Kidney epithelial cell (primary cell): ENCODE data around the gene FNDC3A. TPM values are rescaled to one million over a fixed set of nuclear protein-coding genes. Genes with fewer than 3 reads are reported as not detected.

Experiments
- DNase-seq: peaks from one replicate; pipeline ENCODE4 v3.0.0-alpha.2; 2010; ENCODE audit warnings: low read depth
- H3K27me3 ChIP-seq: 2 replicates; pipeline ENCODE4 v1.6.0; 2011; ENCODE audit warnings: low read length; ENCODE audit not compliant: control insufficient read depth, insufficient read depth
- H3K36me3 ChIP-seq: 2 replicates; pipeline ENCODE4 v1.5.1; 2011; ENCODE audit warnings: low read length; ENCODE audit not compliant: control insufficient read depth, insufficient read depth
- H3K4me3 ChIP-seq: 2 replicates; pipeline ENCODE4 v1.5.1; 2011; ENCODE audit warnings: low read depth, mild to moderate bottlenecking, control low read depth, low read length
- CTCF ChIP-seq: IDR thresholded peaks from 2 replicates; pipeline ENCODE4 v1.5.1; 2011; ENCODE audit warnings: mild to moderate bottlenecking, moderate library complexity, low read length, control low read depth, inconsistent platforms; ENCODE audit not compliant: insufficient read depth, poor library complexity, severe bottlenecking
- total RNA-seq: library from RNA; depleted of rRNA; stranded (reverse); fragments of >200 nt; gene quantifications from 2 replicates; pipeline ENCODE4 v1.2.3, GENCODE V29; 2015

Gene FNDC3A
- total RNA-seq, 1 donor from 2014 or later, result 63.6 TPM

GRCh38 chr13:49020940-49021553, 45.3 kb downstream of the FNDC3A start:
- DNase-seq, result no peak
- Histone ChIP-seq H3K4me3 (no peak overlapping the region), H3K27me3 (no peaks in the 10 kb centered on the region), H3K36me3 (no peaks in the 10 kb centered on the region)
- no peak for TF ChIP-seq CTCF

- H3K4me3 ChIP-seq, result no peak overlapping the region
- DNase-seq, result peak; percentile 49
- no peaks in the 10 kb centered on the region for H3K36me3 ChIP-seq
- H3K27me3 ChIP-seq, result no peaks in the 10 kb centered on the region
- TF ChIP-seq CTCF, result no peak
Measured at GRCh38 chr13:49021953-49022352, 46.2 kb downstream of the FNDC3A start.

- Histone ChIP-seq H3K36me3 (no peaks in the 10 kb centered on the region), H3K27me3 (no peaks in the 10 kb centered on the region), H3K4me3 (no peak overlapping the region)
- DNase-seq, result no peak
- no peak for TF ChIP-seq CTCF
Measured at GRCh38 chr13:49022472-49023144, 46.9 kb downstream of the FNDC3A start.

- TF ChIP-seq CTCF, result no peak
- peak; percentile 48 for DNase-seq
- no peak overlapping the region for H3K4me3 ChIP-seq
Measured at GRCh38 chr13:49023431-49023830, 47.7 kb downstream of the FNDC3A start.

GRCh38 chr13:49026851-49027250, 51.1 kb downstream of the FNDC3A start:
- no peak for TF ChIP-seq CTCF
- Histone ChIP-seq H3K27me3 (no peaks in the 10 kb centered on the region), H3K4me3 (no peak overlapping the region), H3K36me3 (no peaks in the 10 kb centered on the region)
- no peak for DNase-seq

More at GRCh38 chr13:49023431-49023830, 47.7 kb downstream of the FNDC3A start:
- Histone ChIP-seq H3K27me3 (no peaks in the 10 kb centered on the region), H3K36me3 (no peaks in the 10 kb centered on the region)
